Stimulated activated naive CD4-positive, alpha-beta T cell (primary cell): Measurements from ENCODE around the gene PRKCB.
"Not testable (repeated sequence)": the region's sequence is repeated elsewhere in the genome, so short reads cannot be mapped to it uniquely, and the experiment has no call there.

Experiments
- DNase-seq, 6 experiments: peaks; one replicate each; lab custom pipeline; 2025; lab: John Stamatoyannopoulos, UW

Gene PRKCB

DNA sequence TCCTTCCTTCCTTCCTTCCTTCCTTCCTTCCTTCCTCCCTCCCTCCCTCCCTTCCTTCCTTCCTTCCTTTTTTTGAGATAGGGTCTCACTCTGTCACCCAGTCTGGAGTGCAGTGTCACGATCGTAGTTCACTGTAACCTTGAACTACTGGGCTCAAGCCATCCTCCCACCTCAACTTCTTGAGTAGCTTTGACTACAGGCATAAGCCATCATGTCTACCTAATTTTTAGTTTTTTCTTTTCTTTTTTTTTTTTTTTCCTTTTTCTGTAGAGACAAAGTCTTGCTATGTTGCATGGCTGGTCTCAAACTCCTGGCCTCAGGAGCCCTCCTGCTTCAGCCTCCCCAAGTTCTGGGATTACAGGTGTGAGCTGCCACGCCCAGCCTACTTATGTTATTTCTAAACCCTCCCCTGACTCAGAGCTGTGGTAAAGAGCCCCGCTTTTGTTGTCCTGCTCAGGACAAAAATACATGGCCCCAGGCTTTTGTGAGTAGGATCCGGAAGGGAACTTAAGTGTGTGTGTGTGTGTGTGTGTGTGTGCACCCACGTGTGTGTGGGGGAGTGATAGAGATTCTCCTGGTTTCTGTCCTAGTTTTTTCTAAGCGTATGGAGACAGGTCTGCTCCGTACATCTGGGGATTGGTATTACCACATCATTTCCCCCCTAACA, 67.1 kb downstream of the PRKCB start:
- no peak for DNase-seq

DNA sequence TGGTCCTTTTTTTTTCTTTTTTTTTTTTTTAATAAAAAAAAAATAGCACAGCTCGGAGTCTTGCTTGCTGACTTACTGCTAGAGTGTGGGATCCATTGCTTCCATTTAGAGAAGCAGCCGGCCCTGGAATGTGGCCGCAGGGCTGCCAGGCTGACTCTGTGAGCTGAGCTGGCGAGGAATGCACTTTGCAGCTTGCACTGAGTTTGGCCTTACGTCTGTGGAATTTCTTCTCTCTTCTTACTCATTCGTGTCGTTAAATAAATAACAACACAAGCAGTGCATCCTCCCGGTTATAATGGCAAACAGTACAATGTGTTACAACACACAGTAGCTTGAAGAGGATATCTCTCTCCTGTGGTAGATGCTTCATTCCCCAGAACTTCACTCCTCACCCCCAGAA, 69.2 kb downstream of the PRKCB start:
- DNase-seq = no peak

DNA sequence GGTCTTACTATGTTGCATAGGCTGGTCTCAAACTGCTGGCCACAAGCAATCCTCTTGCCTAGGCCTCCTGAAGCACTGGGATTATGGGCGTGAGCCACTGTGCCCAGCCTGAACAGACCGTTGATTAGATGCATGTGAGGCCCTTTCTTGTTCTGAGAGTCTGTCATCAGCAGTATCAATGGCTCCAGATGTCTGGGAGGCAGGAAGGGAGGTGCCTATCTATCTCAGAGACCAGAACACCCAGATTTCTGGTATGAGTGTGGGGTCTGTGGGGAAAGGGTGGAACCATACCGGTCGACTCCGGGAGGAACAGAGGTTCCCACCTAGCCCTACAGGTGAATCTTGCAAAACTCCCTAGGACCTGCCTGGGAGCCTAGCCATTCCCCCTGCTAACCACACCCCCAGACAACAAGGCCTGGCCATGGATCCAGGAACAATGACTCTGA, 71.7 kb downstream of the PRKCB start:
- DNase-seq = no peak

DNA sequence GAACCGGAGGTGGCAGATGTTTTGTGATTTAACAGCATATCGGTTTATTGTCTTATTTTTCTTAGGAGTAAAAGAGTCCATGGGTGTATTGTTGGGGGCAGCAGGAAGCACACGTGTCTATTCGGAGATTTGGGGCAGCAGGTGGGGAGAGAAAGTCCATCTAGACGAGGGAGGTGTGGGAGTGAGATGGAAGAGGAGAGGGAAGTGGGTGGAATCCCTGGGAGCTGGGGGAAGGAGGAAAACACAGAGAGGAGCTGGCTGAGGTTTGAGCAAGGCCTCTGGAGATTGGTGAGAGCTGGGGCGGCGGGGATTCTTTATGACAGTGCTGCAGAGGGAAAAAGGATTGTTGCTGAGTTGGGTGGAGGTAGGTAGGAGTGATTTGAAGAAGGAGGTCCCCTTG, 72.1 kb downstream of the PRKCB start:
- no peak for DNase-seq

DNA sequence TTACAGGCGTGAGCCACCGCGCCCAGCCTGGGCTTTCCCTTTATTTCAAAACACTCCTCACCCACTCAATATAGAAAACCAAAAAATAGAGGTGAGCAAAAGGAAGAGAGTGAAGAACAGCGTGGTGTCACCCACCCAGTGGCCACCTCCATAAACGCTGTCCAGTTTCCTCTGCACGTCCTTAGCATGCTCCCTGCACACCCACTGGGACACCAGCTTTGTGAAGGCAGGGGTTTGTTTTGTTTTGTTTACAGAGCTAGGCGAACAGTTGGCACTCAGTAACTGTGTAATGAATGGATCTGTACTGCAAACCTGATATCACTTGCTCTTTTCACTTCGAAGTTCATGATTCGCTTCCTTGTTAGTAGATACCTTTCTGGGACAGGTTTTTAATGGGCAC, 73.0 kb downstream of the PRKCB start:
- no peak for DNase-seq

DNA sequence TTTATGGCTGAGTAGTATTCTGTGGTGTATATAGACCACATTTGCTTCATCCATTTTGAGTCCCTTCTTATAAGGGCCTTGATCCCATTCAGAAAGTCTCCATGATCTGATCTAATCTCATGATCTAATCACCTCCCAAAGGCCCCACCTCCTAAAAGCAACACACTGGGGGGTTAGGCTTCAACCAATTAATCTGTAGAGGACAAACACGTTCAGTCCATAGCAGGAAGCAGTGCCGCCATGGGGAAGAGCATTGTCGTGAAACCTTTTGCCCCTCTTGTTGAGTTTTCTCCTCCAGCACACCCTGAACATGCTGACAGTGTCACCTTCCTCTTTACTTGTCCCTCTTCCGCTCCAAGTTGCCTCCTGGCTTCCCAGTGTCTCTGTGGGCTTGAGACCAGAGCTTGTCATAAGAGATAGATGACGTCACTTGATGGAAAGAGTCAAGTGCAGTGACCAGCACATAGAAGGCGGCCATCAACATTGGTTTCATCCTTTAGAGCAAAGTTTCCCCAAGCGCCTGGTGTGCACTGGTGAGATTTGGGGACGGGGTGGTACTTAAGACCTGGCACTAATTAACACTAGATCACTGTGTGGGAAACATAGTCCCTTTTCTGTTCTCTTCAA, 74.1 kb downstream of the PRKCB start:
- no peak for DNase-seq

DNA sequence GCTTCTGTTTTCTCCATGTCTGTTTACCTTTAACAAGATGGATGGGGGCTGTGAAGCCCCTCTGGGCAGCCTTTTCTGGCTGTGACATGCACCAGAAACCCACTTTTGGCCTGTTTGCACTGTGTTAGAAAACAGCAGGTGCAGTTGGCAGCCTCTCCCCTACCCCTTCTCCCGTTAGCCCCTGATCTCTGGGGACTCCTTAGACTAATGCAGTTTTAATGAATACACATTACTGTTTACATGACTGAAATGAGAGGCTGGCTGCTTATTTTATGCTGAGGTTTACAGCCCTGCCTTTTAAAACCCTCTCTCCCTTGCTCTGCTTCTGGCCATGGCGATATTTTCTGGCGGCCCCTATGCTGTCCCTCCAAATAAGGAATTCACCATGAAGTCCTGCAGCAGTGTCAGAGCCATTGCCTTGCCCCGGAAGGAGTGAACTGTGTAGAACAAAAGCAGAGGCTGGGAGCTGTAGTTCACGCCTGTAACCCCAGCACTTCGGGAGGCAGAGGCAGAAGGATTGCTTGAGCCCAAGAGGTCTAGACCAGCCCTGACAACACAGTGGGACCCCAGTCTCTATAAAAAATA, 79.3 kb downstream of the PRKCB start:
- DNase-seq = no peak

DNA sequence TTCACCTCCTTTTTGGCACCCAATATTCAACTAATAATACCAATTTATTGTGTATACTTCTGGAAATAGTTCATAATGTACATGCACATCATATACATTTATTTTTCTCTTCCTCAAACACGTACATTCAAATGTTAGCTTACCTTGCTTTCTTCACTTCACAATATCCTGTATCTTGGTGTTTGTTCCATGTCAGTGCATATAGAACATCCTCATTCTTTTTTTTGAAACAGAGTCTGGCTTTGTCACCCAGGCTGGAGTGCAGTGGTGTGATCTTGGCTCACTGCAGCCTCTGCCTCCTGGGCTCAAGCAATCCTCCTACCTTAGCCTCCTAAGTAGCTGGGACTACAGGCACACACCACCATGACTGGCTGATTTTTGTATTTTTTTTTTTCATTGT, 80.8 kb downstream of the PRKCB start:
- not testable (repeated sequence) for DNase-seq

DNA sequence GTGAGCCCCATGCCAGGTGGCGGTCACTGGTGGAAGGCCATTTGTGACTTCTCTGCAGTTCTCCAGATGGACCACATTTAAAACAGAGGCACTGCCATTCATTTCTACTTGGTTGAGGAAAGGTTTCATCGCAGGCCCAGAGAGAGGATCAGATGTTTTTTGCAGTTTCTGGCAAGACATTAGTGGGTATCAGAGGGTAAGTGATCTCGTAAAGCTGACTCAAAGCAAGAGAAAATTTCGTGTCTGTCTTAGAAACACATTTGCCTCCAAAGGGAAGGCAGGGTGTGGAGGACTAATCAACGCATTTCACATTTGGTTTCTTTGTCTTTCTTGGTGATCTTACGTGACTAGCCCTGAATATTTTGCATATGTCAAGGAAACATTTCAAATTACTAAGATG, 81.8 kb downstream of the PRKCB start:
- no peak for DNase-seq

DNA sequence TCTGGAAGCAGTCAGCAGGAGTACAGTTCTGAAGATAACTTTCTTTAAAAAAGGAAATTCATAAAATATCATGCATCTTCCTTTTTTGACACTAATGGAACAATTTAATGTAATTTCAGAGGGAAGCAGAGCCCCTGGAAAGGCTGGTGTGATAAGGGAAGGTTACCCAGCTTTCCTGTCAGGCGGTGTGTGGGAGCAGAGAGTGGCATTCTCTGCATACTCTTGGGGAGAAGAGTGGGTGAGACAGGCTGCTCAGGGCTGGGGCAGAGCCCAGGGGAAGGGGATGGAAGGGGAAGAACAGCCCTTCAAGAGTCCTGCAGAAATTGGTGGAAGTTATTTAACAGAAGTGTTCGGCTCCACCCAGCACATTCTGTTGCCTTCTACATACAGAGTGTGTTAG, 84.7 kb downstream of the PRKCB start:
- DNase-seq = no peak

DNA sequence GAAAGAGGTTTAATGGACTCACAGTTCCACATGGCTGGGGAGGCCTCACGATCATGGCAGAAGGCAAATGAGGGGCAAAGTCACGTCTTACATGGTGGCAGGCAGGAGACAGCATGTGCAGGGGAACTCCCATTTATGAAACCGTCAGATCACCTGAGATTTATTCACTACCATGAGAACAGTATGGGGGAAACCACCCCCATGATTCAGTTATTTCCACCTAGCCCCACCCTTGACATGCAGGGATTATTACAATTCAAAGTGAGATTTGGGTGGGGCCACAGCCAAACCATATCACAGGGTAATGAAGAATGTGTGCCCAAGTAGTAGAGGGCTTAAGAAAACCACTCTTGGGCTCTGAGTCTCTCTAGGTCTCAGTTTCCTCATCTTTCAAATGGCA, 85.1 kb downstream of the PRKCB start:
- no peak for DNase-seq

DNA sequence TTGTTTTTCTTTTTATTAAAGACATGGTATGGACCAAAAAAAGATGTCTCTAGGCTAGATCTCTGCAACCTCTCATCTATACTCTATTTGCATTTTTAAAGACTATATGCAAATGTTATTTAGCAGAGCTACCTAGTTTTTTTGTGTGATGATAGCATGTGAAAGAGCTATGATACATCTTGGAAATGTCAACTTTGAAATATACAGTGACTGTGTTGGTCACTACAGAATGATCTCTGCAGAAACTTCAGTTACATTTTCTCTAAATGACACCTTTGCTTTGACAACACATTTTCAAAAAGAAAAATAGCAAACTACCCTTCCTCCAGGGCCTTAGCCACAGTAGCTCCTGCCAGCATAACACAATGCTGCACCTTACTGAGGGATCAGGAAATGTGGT, 86.6 kb downstream of the PRKCB start:
- DNase-seq = no peak

DNA sequence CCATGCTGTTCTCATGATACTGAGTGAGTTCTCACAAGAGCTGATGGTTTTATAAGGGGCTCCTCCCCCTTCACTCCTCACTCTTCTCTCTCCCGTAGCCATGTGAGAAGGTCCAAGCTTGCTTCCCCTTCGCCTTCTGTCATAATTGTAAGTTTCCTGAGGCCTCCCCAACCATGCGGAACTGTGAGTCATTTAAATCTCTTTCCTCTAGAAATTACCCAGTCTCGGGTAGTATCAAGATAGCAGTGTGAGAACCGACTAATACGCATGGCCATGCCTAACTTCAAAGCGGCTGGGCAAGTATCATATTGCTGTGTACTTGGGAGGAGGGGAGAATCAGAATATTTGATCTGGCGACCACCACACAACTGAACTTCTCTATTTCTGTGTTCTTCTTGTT, 88.3 kb downstream of the PRKCB start:
- no peak for DNase-seq

DNA sequence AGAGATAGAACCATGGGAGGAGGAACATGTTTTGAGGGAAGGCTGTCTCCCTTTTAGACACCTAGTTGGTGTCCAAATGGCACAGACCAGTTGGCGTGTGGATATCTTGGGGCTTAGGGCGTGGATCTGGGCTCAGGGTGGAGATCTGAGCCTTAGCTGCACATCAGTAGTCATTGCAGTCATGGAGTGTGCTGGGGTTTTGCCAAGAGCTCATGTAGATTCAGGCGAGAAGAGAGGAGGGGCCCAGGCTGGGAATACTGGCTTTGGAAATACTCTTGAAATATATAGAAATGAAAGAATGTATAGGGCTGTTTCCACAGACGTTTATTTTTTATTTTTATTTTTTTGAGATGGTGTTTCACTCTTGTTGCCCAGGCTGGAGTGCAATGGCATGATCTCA, 92.0 kb downstream of the PRKCB start:
- no peak for DNase-seq

DNA sequence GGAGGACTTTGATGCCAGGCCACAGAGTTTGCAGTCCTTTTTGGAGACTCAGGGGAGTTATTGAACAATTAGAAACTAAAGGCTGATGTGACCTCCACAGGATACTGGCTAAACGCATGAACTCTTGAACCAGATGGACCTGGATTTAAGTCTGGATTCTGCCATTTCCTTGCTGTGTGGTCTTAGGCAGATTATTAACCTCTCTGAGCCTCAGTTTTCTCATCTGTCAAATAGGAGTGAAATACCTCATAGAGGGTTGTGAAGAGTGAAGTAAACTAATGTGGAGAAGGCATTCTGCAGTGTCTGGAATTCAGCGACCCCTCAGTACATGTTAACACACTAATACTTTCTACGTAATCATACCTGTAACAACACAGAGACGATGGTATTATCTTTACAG, 93.5 kb downstream of the PRKCB start:
- no peak for DNase-seq

DNA sequence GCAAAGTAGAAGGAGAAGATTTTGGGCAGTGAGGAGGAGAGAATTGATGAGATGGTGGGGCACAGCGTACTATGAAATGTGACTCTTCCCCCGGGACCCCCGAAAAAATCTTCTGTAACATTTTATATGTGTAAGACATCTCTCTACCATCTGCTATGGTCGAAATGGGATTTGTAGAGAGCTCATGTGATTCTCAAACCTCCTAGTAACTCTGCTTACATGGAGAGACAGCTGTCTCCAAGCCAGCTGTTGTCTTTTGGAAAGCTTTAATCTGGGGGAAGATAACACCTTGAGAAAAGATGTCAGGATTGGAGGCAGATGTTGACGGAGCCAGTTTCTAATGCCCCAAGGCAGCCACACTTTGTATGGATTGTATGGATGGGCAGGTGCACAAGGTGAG, 94.1 kb downstream of the PRKCB start:
- no peak for DNase-seq

DNA sequence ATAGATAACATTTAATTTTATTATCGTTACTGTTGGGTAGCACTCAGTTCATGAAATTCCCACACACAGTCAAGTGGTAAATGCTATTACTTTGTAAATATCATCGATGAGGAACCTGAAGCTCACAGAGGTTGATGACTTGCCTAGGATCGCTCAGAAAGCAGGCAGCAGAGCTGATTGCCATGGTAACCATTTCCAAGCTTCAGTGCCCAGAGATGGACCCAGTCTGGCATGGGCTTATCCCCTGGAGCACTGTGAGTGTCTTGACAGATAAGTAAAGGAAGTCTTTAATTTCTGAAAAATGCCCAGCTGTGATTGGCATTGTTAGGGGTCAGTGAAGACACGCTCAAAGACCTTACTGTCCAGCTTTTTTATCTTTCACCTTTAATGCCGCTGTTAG, 95.0 kb downstream of the PRKCB start:
- no peak for DNase-seq

DNA sequence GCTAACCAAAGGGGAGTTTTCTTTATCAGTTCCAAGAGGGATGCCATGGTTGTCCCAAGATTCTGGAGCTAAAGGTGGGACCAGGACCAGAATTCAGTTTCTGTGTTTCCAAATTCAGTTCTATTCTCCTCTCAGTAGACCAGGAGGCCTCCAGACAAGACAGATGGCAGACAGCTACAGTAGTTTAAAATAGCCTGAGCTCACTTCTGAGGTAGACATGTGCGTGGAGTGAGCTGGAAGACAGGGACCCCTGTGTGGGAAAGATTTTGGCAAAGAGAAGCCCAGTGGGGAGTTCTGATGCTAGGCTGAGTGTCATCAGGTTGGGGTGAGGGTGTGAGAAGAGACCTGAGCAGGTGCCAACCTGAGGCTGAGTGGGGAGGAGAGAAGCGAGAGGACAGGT, 95.4 kb downstream of the PRKCB start:
- DNase-seq = no peak

DNA sequence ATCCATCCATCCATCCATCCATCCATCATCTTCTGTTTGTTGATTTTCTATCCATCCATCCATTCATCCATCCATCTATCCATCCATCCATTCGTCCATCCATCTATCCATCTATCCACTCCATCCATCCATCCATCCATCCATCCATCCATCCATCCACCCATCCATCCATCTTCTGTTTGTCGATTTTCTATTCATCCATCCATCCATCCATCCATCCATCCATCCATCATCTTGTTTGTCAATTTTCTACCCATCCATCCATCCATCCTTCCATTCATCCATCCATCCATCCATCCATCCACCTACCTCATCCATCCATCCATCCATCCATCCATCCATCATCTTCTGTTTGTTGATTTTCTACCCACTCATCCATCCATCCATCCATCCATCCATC, 97.9 kb downstream of the PRKCB start:
- DNase-seq = not testable (repeated sequence)

DNA sequence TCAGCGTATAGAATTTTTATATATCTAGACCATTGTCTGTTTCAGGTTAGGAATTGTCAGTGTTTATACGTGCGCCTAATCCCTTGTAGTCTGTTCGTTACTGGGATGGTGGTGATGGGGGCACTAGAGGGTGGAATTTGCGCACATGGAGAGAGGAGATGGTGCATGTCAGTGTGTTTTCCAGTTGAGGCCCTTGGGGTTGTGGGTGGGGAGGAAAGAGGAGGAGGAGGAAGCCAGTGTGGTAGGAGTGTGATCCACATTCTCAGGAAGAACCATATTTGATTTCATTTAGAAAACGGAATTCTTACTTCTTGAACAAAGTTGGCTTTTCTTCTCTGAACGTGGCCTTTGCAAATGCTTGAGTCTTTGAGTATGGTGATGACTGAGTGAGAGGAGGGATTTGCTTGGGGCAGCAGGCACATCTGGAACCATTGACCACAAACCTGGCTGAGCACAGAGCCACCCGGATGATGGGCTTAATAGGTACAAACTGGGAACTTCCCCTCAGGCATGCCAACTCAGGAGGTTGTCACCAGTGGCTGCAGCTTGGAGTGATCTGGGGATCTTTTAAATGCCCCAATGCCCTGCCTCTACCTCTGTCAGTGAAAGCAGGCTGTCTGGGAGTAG, 98.9 kb downstream of the PRKCB start:
- DNase-seq = no peak

DNA sequence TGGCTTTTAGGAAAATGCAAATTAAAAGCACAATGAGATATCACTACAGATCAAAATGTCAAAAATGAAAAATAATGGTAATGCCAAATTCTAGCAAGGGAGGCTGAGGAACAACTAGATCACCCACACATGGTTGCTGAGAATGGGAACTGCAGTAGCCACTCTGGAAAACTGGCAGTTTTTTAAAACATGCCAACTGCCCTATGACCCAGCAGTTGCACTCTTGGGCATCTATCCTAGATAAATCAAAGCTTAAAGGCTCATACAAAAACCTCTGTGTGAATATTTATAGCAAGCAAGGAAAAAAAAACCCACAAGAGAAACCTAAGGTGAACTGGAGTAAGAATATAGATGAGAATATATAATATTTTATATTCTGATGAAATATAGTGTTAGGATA, 104.3 kb downstream of the PRKCB start:
- no peak for DNase-seq

DNA sequence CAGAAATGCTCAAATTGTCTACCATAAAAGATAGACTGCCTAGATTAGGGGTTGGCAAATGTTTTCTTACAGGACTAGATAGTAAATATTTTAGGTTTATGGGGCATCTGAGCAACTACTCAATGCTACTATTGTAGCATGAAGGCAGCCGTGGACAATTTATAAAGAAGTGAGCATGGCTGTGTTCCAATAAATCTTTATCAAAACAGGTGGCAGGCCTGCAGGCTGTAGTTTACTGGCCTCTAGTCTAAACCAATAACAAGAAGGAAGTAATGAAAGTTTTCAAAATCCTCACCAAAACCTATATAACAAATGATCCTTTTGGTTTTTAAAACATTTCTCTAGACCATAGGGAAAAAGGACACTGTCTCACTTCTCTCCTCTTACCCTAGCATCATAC, 105.2 kb downstream of the PRKCB start:
- no peak for DNase-seq

DNA sequence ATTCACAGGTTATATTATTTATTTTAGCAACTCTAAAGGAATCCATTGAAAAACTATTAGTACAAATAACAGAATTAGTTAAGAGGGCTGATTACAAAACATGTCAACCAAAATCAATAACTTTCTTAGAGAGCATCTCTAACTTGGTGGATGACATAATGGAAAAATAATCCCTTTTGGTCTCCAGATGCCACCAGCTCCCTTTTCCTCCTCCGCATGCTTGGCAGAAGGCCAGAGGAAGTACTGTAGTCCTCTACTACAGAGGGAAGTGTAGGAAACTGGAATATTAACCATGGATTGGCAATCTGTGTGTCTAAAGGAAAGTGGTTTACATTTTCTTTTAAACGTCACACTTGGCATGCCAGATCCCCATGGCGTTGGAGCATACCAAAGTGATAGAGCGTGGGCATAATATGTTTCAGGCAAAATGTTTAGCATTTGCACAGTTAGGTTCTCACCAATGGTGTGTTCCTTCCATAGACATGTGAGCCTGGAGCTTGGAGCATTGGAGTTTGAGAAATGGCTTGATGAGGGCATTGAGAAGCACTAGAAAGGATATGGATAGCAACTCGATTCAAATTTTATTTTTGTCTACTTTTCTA, 106.3 kb downstream of the PRKCB start:
- DNase-seq = no peak
